Activated CD4-positive, alpha-beta T cell treated with anti-CD3 and anti-CD28 coated beads for 24 hours (primary cell): ENCODE data around the gene ANO10.
A peak's percentile ranks its signal among the peaks of the same experiment; 100 is the strongest.

Experiments used
- DNase-seq, 2 donors: peaks; one replicate each; pipeline ENCODE4 v3.0.0-alpha.2; 2020; ENCODE audit warnings: low read depth in 2 of 2

Gene ANO10

DNA sequence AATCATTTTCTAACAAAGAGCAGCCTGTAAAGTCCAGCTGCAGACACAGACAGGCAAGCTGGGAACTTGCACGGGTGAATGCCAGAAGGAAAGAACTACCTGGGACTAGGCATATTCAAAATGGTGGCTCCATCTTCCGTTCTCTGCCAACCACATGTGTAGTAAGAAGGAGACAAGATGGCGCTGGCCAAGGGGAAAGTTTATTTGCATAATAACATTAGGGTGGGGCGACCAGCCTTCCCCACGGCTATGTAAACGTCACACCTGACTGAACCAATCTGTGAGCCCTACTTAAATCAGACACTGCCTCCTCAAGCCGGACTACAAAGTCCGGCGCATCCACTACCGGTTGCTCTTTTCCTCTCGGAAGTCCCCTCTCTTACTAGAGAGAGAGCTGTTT, 204.7 kb downstream of the ANO10 start:
- DNase-seq: no peak

DNA sequence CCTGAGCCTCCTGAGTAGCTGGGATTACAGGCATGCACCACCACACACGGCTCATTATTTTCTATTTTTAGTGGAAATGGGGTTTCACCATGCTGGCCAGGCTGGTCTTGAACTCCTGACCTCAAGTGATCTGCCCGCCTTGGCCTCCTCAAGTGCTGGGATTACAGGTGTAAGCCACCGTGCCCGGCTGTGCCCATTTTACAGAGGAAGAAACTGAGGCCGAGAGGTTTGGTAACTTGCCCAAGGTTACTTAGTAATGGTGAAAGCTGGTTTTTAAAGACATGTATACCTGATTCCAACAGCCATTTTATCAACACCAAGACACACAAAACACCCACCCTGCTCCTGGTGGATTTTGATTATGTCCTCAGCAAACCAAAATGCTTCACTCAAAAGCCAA, 206.7 kb downstream of the ANO10 start:
- DNase-seq: no peak

DNA sequence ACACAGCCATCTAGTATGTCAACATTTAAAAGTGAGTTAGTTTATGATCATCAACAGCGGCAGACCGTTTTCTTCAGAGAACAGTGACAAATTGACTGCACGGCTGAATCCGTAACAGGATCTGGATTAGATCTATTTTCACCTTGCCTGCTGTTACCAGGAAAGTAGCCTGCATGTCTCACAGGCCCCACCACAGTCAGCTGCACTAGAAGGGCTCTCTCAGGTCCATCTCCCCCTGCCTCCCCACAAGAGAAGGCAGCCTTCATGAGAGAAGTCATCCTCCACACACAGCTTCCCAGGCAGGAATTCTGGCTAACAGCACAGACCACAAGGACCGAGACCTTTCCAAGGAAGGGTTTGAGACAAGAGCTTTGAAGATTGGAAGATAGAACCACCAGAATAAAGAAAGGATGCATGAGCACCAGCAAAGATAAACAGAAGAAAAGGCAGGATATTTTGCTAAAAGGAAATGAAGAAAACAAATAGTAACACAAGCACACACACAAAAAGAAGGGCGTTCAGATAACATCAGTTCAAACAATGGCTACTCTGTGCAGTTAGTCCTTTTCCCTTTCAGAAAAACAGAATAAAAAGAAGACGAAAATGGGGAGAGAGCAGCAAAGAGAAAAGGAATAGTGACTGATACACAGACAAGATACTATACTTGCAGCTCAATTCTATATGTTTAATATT, 208.0 kb downstream of the ANO10 start:
- no peak for DNase-seq

- no peak for DNase-seq
These were observed 210.4 kb downstream of the ANO10 start for GRCh38 chr3:43411429-43411828.

DNA sequence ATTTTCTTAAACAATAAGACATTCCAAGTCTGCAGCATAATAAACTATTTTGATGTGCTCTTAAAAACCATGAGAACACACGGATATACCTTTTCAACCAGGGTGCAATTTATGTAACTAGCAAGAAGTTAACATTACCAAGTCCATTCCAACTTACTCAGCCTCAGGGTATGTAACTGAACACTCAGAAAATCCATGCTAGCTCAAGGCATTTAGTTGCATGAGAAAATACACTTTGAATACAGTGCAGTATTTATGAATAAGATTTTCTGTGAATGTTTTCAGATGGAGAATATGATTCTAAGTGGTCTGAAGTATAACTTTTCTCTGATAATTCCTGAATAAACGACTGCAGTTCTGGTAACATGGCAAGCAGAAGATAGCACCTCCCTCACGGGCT, 211.2 kb downstream of the ANO10 start:
- no peak for DNase-seq

GRCh38 chr3:43409506-43409905, 212.3 kb downstream of the ANO10 start:
- DNase-seq: no peak

DNA sequence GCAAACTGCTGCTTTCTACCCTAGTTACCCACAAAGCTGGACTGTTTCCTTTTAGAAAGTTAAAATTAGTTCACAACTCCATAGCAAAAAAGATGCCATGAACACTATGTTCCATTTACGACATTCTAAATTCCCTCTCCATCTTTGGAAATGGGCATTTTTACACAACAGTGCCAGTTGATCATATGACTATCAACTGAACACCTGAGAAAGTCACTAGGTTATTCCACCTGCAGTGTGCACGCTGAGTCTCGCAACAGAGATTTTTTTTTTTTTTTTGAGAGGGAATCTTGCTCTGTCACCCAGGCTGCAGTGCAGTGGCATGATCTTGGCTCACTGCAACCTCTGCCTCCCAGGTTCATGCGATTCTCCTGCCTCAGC, 215.2 kb downstream of the ANO10 start:
- DNase-seq: no peak

DNA sequence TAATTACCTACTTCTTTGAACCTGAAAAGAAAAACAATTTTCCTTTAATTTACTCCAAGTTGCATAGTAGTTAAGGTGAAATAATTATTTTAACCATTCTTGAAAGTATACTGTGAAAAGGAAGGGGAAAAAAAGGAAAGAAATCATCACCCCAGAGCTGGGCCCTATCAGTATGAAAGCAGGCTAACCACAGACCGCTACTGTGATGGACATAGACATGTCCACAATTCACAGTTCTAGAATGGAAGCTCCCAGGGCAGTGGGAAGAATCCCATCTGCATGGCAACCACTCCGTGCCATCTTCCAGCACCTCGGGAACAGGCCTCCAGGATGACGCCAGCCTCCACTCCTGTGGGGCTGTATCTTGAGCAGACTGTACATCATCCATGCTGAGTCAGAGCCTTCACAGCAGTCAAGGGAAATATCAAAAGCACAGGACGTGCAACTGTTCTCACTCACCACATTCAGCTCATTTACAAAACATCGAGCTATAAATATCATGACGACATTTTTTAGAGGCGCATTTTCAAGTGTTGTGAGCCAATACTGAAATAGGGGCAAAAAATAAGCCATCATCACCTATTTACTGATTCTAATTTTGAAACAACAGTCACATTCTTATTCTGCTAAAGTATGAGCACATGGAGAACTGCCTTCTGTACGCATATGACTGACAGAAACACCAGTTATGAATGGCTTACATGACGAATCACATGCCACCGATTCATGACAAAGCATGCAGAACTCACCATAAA, 215.7 kb downstream of the ANO10 start:
- no peak for DNase-seq

DNA sequence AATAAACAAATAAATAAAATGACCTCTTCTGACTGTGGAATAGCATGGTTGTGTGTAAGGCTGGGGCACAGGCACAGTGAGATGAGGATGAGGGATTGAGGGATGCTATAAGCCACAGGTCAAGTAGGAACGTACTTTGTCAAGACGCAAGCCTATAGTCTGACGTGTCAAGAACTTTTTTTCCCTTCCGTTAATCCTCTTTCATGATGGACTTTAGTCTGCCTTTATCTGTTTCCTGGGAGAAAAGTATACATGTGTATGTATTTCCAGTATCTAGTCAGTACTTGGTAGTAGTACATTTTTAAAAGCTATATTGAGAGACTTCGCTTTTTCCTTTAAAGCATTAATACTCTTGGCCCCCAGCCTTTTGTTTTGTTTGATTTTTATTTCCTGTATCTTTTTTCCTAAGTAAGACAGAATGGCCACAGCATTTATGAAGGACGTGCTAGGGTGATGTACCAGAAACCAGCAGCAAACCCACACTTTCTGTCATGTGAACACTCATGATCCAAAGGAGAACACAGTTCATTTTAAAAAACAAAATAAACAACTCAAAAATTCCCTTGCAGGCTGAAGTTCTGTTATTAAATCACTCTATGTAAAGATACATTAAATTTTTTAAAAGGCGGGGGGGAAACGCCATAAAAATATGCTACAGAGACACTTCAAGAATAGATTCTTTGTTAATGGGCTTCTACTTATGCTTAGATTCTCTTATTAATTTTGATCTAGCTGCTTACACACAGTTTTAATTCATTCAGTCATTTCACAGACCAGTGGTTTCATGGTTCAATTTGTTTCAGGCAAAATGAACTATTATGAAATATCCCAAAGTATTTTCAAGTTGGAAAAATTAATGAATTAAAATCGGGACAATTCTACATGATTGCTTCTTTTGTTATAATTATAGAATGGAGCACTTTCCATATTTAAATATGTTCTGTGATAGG, 220.8 kb downstream of the ANO10 start:
- no peak for DNase-seq

DNA sequence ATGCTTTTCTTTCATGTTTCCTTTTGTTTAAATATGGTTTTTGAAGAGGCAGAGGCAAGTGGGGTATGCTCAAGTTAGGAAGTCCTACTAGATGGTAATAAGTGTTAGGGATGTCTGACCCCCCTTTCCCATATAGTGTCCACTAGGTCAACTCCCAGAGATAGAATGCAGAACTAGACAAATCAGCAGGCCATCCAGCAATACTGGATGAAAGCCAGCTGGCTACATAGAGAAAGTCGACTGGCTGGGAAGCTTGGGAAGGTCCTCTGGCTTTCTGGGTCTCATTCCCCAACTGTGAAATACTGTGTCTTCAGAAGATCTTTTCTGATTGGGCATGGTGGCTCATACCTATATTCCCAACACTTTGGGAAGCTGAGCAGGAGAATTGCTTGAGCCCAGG, 221.6 kb downstream of the ANO10 start:
- no peak for DNase-seq

GRCh38 chr3:43399034-43399433, 222.8 kb downstream of the ANO10 start:
- DNase-seq: no peak

DNA sequence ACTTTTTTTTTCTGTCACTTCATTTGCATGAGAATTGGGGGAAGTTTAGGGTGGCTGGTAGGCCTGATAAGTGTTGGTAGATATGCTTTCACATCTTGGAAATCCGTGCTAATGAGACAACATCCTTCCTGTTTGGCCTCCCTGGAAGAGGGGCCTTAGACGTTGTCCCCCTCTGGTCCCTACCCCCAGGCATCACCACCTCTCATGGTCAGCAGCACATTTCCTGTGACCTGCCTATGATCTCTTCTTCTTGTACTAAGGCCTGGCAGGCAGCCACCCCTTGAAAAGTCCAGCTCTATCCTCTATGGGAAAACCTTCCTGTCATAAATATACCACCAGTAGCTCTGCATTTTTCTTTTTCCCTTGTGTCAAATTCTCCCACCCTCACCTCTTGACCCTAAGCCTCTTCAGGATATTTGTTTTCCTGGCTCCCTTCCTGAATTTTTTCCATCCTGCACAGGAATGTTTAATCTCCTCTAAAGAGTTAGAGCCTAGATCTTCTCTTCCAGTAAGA, 227.7 kb downstream of the ANO10 start:
- DNase-seq: no peak

GRCh38 chr3:43391621-43392020, 230.2 kb downstream of the ANO10 start:
- DNase-seq: no peak

DNA sequence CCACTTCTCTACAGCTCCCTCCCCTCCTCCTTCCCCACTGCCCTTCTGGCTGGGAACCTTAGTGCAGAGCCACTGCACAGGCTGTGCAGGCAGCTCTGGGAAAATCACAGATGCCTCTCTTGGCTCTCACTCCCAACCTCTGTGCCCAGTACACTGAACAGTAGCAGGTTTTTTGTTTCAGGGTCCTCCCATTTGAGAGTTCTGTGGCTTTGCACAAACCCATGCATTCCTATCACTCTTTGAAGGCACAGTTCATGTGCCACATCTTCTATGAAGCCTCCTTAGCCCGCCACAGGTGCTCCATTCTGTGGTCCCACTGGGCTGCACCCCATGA, 231.6 kb downstream of the ANO10 start:
- no peak for DNase-seq

DNA sequence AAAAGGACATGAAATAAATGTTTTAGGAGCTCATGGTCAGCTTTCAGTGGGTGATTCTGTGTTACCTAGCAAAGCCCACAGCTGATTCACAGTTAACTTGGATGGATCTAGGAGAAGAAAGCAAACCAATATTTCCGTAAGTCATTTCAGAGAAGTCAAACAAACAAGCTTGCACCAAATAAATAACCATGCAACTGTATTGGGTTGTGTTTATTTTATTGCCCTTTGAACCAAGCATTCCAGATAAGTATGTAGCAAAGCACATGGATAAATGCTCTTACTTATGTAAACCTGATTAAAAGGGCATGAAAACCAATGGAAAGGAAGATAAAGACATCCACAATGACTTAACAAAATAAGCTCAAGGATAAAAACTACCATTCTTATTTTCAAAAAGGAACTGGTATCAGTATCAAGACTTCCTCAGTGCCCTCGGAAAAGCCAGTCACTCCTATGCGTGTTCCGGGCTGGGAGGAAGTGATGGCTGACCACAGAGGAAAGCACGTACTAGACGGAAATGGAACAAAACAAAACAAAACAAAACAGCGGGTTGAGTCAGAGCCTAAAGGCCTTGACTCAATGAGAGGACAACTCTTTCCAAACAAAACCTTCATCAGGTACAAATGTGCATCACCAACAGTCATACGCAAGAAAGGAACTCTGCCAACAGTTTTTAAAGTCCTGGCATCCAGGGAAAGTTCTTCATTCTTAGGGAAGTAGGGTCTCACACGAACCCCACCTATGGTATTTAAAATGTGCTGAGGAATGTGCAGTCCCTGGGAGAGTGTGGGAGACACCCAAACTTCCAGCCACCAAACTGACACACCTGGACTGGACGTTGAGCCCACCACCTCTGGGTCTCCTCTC, 232.2 kb downstream of the ANO10 start:
- peak; percentile 32 to 41 for DNase-seq

DNA sequence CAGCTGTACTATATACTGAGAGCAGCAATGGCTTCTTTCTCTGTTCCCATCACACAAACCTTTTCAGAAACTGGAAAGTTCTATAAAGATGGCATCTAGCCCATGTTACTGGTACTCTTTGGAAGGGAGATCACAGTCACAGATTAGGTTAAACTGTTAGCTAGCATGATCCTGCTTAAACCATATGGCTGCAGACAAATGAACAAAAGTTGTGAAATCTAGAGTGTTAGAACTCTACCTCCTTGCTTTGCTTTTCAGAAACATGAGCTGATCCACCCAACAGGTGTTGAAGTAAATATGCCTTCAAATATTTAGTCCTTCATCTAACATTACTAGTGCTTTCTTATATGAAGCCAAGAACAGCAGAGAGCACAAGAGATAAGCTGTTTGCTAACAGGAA, 232.9 kb downstream of the ANO10 start:
- DNase-seq: no peak

GRCh38 chr3:43388175-43388574, 233.6 kb downstream of the ANO10 start:
- DNase-seq: no peak

- no peak for DNase-seq
These were observed 242.5 kb downstream of the ANO10 start for GRCh38 chr3:43379343-43379742.

GRCh38 chr3:43378066-43378935, 243.5 kb downstream of the ANO10 start:
- peak; percentile 43 to 44 for DNase-seq

DNA sequence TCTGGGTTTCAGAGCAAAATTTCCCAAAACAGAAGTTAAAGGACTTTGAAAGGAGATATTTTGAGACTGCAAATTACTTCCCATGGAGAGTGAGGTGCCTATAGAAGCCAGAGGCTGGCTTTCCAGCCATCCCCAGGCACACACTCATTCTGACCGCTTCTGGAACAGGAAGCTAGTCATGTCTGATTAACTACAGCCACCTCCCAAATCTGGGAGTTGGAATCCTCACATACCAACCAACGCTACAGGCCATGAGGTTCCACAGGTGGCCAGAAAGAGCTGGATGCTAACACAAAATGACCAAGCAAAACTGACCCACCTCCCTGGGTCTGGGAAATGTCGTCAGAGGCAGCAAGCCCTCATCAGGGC, 248.3 kb downstream of the ANO10 start:
- no peak for DNase-seq
